NT2/D1 (cell line): ENCODE data around the gene LDLRAD3.

Experiments
- YY1 ChIP-seq: IDR thresholded peaks from 2 replicates; pipeline ENCODE4 v1.6.1; 2011; ENCODE audit not compliant: insufficient read length, insufficient read depth
- ZNF274 ChIP-seq: IDR thresholded peaks from 2 replicates; pipeline ENCODE4 v1.6.1; 2011; ENCODE audit warnings: mild to moderate bottlenecking, low read depth, low read length

DNA sequence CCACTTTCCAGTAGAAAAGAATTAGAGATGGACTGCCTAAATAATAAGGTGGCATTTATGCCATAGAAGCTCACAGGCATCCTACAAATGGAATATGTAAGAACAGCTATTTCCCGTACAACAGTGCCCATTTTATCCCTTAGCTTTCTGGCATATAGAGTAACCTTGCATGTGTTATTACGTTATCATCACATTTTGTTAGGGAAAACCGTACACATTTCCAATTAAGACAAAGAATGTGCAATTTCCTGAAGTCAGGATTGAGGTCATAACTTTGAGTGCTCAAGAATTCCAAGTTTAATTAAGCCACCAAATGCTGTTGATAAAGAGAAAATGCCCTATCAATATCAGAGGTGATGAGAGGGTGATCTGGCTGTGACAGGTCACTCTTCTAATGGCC, 58.9 kb downstream of the LDLRAD3 start:
- TF ChIP-seq YY1 (no peak), ZNF274 (no peak)
